GM18499 (cell line): Measurements from ENCODE around the gene DAP3.
"Not testable (repeated sequence)": the region's sequence is repeated elsewhere in the genome, so short reads cannot be mapped to it uniquely, and the experiment has no call there.

ENCODE experiments used
- ATAC-seq: cut with Tn5 transposase; IDR thresholded peaks from one replicate; pipeline ENCODE4 v1.9.1; 2021; ENCODE audit warnings: moderate number of reproducible peaks; ENCODE audit not compliant: insufficient read depth, unreplicated experiment

Gene DAP3

GRCh38 chr1:155763989-155764388, 75.1 kb downstream of the DAP3 start:
- not testable (repeated sequence) for ATAC-seq

- ATAC-seq, result not testable (repeated sequence)
Observed at GRCh38 chr1:155767399-155767989, 78.6 kb downstream of the DAP3 start.

GRCh38 chr1:155769257-155769656, 80.4 kb downstream of the DAP3 start:
- ATAC-seq, result no peak

GRCh38 chr1:155773221-155773620, 84.3 kb downstream of the DAP3 start:
- ATAC-seq, result no peak

- ATAC-seq, result no peak
Observed at GRCh38 chr1:155776414-155776813, 87.5 kb downstream of the DAP3 start.

GRCh38 chr1:155777582-155777981, 88.7 kb downstream of the DAP3 start:
- ATAC-seq, result no peak
